ENCODE data around the gene TAF3. TPM values are rescaled to one million over a fixed set of nuclear protein-coding genes. Genes with fewer than 3 reads are reported as not detected.
A peak's percentile ranks its signal among the peaks of the same experiment; 100 is the strongest.

The TAF3 gene
- total RNA-seq, 1 donor from 2014 or later: 9.1 TPM

DNA sequence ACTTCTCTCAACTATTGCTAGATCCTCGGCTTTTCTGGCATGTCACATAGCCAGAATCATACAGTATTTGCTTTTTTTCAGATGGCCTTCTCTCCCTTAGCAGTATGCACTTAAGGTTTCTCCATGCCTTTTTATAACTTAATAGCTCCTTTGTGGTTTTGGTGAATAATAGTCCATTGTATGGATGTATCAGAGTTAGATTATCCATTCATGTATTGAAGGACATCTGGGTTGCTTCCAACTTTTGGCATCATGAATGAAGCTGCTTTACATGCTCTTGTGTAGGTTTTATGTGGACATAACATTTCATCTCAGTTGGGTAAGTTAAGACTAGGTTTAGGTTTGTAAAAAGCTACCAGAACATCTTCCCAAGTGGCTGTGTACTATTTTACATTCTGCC, 25.8 kb upstream of the TAF3 start:
- Mint-ChIP-seq H3K27ac (ENCODE audit: unreplicated experiment) (no peak overlapping the region), H3K4me1 (ENCODE audit: unreplicated experiment) (peaks cover 61% of the 10 kb centered on the region), H3K4me3 (ENCODE audit: unreplicated experiment) (no peak overlapping the region), H3K9me3 (ENCODE audit: unreplicated experiment) (no peaks in the 10 kb centered on the region), H3K36me3 (ENCODE audit: unreplicated experiment) (peaks cover 19% of the 10 kb centered on the region), H3K27me3 (ENCODE audit: unreplicated experiment) (no peaks in the 10 kb centered on the region)
- no peak for DNase-seq (ENCODE audit: extremely low spot score, unreplicated experiment)
- TF ChIP-seq, protein P1, sequence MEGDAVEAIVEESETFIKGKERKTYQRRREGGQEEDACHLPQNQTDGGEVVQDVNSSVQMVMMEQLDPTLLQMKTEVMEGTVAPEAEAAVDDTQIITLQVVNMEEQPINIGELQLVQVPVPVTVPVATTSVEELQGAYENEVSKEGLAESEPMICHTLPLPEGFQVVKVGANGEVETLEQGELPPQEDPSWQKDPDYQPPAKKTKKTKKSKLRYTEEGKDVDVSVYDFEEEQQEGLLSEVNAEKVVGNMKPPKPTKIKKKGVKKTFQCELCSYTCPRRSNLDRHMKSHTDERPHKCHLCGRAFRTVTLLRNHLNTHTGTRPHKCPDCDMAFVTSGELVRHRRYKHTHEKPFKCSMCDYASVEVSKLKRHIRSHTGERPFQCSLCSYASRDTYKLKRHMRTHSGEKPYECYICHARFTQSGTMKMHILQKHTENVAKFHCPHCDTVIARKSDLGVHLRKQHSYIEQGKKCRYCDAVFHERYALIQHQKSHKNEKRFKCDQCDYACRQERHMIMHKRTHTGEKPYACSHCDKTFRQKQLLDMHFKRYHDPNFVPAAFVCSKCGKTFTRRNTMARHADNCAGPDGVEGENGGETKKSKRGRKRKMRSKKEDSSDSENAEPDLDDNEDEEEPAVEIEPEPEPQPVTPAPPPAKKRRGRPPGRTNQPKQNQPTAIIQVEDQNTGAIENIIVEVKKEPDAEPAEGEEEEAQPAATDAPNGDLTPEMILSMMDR (IDR thresholded peaks at IDR 0.05): no peak

GRCh38 chr10:7794251-7795026, 23.9 kb upstream of the TAF3 start:
- no peaks in the 10 kb centered on the region for H3K27me3 Mint-ChIP-seq (ENCODE audit: unreplicated experiment)
- no peak overlapping the region for H3K4me3 Mint-ChIP-seq (ENCODE audit: unreplicated experiment)
- H3K36me3 Mint-ChIP-seq (ENCODE audit: unreplicated experiment): peaks cover 27% of the 10 kb centered on the region
- H3K9me3 Mint-ChIP-seq (ENCODE audit: unreplicated experiment): no peaks in the 10 kb centered on the region
- no peak overlapping the region for H3K27ac Mint-ChIP-seq (ENCODE audit: unreplicated experiment)
- no peak for DNase-seq (ENCODE audit: extremely low spot score, unreplicated experiment)
- TF ChIP-seq, protein P1 (IDR thresholded peaks at IDR 0.05): no peak
- peaks cover 55% of the 10 kb centered on the region for H3K4me1 Mint-ChIP-seq (ENCODE audit: unreplicated experiment)

- H3K4me1 Mint-ChIP-seq (ENCODE audit: unreplicated experiment): peaks cover 45% of the 10 kb centered on the region
- no peaks in the 10 kb centered on the region for H3K9me3 Mint-ChIP-seq (ENCODE audit: unreplicated experiment)
- peaks cover 34% of the 10 kb centered on the region for H3K36me3 Mint-ChIP-seq (ENCODE audit: unreplicated experiment)
- no peak overlapping the region for H3K27ac Mint-ChIP-seq (ENCODE audit: unreplicated experiment)
- H3K27me3 Mint-ChIP-seq (ENCODE audit: unreplicated experiment): no peaks in the 10 kb centered on the region
- TF ChIP-seq, protein P1 (IDR thresholded peaks at IDR 0.05): no peak
- no peak overlapping the region for H3K4me3 Mint-ChIP-seq (ENCODE audit: unreplicated experiment)
- DNase-seq (ENCODE audit: extremely low spot score, unreplicated experiment): no peak
Measured at GRCh38 chr10:7795605-7796004, 22.7 kb upstream of the TAF3 start.

DNA sequence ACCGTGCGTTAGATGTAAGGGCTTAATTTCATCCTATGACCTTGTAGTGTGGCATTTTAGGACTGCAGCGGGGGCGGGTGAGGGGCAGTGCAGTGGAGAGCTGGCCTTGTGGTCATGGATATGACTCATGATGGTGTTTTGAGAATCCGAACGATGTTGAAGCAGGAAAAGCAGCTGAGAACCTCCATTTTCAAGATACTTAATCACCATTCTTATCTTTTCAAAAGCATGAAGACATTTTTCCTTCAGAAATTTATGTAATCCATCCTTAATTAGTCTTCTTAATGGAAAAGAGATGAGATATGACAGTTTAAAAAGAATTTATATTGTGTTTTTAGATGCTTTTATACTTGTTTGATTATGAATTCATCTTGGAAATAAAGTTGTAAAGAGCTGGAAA, 20.7 kb upstream of the TAF3 start:
- H3K27me3 Mint-ChIP-seq (ENCODE audit: unreplicated experiment): no peaks in the 10 kb centered on the region
- peaks cover 27% of the 10 kb centered on the region for H3K4me1 Mint-ChIP-seq (ENCODE audit: unreplicated experiment)
- peaks cover 45% of the 10 kb centered on the region for H3K36me3 Mint-ChIP-seq (ENCODE audit: unreplicated experiment)
- H3K9me3 Mint-ChIP-seq (ENCODE audit: unreplicated experiment): no peaks in the 10 kb centered on the region
- TF ChIP-seq, protein P1 (IDR thresholded peaks at IDR 0.05): no peak
- no peak overlapping the region for H3K4me3 Mint-ChIP-seq (ENCODE audit: unreplicated experiment)
- peak overlapping the region; percentile 80 for H3K27ac Mint-ChIP-seq (ENCODE audit: unreplicated experiment)
- no peak for DNase-seq (ENCODE audit: extremely low spot score, unreplicated experiment)

DNA sequence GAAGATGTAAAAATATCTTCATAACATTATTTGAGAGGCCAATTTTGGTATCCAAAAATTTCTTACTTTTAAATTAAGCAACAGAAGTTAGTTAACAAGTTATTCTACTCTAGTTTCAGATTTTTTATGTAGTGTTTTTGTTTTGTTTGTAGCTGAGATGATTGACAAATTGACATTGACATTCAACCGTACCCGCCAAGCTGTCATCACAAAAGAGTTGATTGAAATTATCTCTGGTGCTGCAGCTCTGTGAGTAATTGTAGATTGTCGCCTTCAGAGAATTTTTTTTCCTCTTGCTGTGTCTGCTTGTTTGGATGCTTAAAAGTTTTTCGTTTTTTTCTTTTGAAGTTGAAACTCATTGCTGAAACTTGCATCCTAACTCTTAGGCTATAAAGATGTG, 15.7 kb upstream of the TAF3 start:
- TF ChIP-seq, protein P1 (IDR thresholded peaks at IDR 0.05): no peak

More for the DNA sequence above, 15.7 kb upstream of the TAF3 start:
- H3K4me1 Mint-ChIP-seq (ENCODE audit: unreplicated experiment): peaks cover 5% of the 10 kb centered on the region
- DNase-seq (ENCODE audit: extremely low spot score, unreplicated experiment): no peak
- H3K4me3 Mint-ChIP-seq (ENCODE audit: unreplicated experiment): no peak overlapping the region
- no peaks in the 10 kb centered on the region for H3K27me3 Mint-ChIP-seq (ENCODE audit: unreplicated experiment)
- no peaks in the 10 kb centered on the region for H3K9me3 Mint-ChIP-seq (ENCODE audit: unreplicated experiment)
- peaks cover 61% of the 10 kb centered on the region for H3K36me3 Mint-ChIP-seq (ENCODE audit: unreplicated experiment)
- H3K27ac Mint-ChIP-seq (ENCODE audit: unreplicated experiment): no peak overlapping the region

Measured in osteocyte (in vitro differentiated cells).